Activated T-cell treated with anti-CD3 and anti-CD28 coated beads, Interleukin-2, amount 50 U/mL, for 24 hours (primary cell): ENCODE measurements around the gene NEB.
"Not testable (repeated sequence)": the region's sequence is repeated elsewhere in the genome, so short reads cannot be mapped to it uniquely, and the experiment has no call there.

Experiments
- DNase-seq: peaks from one replicate; pipeline ENCODE4 v3.0.0-alpha.2; 2020
- H3K27ac Mint-ChIP-seq: 2 replicates; pipeline ENCODE4 v1.8.0; 2020; ENCODE audit warnings: mild to moderate bottlenecking, mixed read lengths
- H3K27me3 Mint-ChIP-seq: 2 replicates; pipeline ENCODE4 v1.8.0; 2020; ENCODE audit warnings: mixed read lengths
- H3K36me3 Mint-ChIP-seq: 2 replicates; pipeline ENCODE4 v1.8.0; 2020; ENCODE audit warnings: low read depth, mixed read lengths
- H3K4me1 Mint-ChIP-seq: 2 replicates; pipeline ENCODE4 v1.8.0; 2020; ENCODE audit warnings: low read depth, mixed read lengths
- H3K4me3 Mint-ChIP-seq: 2 replicates; pipeline ENCODE4 v1.8.0; 2020; ENCODE audit warnings: mild to moderate bottlenecking, moderate library complexity, mixed read lengths
- H3K9me3 Mint-ChIP-seq: 2 replicates; pipeline ENCODE4 v1.8.0; 2020; ENCODE audit warnings: mixed read lengths

The NEB gene

DNA sequence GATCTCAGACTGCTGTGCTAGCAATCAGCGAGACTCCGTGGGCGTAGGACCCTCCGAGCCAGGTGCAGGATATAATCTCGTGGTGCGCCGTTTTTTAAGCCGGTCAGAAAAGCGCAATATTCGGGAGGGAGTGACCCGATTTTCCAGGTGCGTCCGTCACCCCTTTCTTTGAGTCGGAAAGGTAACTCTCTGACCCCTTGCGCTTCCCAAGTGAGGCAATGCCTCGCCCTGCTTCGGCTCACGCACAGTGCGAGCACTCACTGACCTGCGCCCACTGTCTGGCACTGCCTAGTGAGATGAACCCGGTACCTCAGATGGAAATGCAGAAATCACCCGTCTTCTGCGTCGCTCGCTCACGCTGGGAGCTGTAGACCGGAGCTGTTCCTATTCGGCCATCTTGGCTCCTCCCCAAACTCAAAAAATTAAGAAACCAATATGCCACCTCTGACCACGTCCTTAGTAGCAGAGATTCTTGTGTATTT lies 29.8 kb downstream of the NEB start:
- H3K27me3 Mint-ChIP-seq, H3K4me1 Mint-ChIP-seq, H3K36me3 Mint-ChIP-seq, DNase-seq, H3K9me3 Mint-ChIP-seq, H3K4me3 Mint-ChIP-seq, H3K27ac Mint-ChIP-seq: not testable (repeated sequence)

DNA sequence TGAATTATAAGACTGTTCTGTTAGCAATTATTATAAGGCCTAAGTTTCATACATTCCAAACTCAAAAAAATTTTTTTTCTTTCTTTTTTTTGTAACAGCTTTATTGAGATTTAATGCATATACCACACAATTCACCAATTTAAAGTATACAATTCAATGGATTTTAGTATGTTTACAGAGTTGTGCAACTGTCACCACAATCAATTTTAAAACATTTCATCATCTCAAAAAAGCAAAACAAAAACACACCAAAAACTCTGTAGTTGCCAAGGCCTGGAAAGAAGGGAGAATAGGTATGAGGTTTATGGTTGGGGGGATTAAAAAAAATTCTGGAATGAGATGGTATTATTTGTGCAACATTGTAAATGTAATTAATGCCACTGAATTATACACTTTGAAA lies 36.1 kb downstream of the NEB start:
- not testable (repeated sequence) for H3K4me1 Mint-ChIP-seq, H3K27me3 Mint-ChIP-seq, H3K4me3 Mint-ChIP-seq, H3K27ac Mint-ChIP-seq, DNase-seq, H3K9me3 Mint-ChIP-seq, H3K36me3 Mint-ChIP-seq

DNA sequence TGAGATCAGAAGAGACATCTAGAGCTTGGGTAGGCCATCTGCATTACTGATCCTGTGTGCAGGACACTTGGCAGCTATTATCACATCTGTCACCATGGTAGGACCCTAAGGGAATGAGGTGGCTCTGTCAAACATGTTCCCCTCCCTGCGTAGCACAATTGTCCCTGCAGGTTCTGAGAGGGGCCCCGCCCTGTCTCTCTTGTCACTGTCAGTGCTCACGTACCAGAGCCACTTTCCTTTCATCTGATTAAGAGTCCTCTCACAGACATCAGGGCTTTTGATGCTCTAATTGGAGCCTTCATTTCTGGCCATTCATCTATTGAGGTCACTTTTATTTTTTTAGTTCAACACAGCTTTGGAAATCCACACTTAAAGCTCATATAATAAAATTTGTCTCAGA lies 38.5 kb downstream of the NEB start:
- no peaks in the 10 kb centered on the region for H3K9me3 Mint-ChIP-seq
- no peak overlapping the region for H3K4me3 Mint-ChIP-seq
- H3K27me3 Mint-ChIP-seq, result no peaks in the 10 kb centered on the region
- DNase-seq, result no peak
- no peaks in the 10 kb centered on the region for H3K4me1 Mint-ChIP-seq
- H3K36me3 Mint-ChIP-seq, result no peaks in the 10 kb centered on the region
- H3K27ac Mint-ChIP-seq, result no peak overlapping the region

DNA sequence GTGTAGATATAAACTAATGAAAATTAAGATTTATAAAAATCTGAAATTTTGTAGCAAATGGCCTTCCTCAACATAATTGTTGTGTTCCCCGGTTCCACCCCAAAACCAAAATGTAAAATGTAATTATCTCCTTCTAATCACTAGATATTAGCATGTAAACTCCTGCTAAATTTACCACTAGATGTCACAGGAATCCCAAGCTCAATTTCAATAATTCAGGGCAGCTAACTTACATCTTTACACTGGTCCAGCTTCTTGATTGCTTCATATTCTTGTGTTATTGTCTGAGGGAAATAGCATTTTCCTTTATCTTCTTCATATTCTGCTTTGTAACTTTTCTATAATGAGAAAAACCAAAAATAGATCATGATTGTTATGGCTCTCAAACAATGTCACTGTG lies 42.6 kb downstream of the NEB start:
- no peak for DNase-seq
- H3K27me3 Mint-ChIP-seq, result no peaks in the 10 kb centered on the region
- H3K36me3 Mint-ChIP-seq, result no peaks in the 10 kb centered on the region
- H3K27ac Mint-ChIP-seq, result no peak overlapping the region
- H3K4me1 Mint-ChIP-seq, result no peaks in the 10 kb centered on the region
- no peaks in the 10 kb centered on the region for H3K9me3 Mint-ChIP-seq
- H3K4me3 Mint-ChIP-seq, result no peak overlapping the region

DNA sequence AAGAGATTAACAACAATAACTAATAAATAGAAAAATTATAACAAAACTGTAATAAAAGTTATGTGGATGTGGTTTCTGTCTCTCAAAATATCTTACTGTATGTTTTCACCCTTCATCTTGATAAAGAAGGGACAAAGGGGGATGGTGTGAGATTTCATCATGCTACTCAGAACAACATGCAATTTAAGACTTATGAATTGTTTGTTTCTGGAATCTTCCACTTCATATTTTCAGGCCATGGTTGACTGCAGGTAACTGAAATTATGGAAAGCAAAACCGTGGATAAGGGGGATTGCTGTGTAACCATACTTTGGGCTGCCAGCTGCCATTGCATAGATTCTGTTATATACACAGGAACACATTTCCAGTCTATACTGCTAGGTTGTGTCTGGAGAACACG lies 45.6 kb downstream of the NEB start:
- no peak for DNase-seq
- H3K27ac Mint-ChIP-seq, result no peak overlapping the region
- H3K9me3 Mint-ChIP-seq, result no peaks in the 10 kb centered on the region
- H3K27me3 Mint-ChIP-seq, result no peaks in the 10 kb centered on the region
- H3K4me3 Mint-ChIP-seq, result no peak overlapping the region
- H3K36me3 Mint-ChIP-seq, result no peaks in the 10 kb centered on the region
- no peaks in the 10 kb centered on the region for H3K4me1 Mint-ChIP-seq

DNA sequence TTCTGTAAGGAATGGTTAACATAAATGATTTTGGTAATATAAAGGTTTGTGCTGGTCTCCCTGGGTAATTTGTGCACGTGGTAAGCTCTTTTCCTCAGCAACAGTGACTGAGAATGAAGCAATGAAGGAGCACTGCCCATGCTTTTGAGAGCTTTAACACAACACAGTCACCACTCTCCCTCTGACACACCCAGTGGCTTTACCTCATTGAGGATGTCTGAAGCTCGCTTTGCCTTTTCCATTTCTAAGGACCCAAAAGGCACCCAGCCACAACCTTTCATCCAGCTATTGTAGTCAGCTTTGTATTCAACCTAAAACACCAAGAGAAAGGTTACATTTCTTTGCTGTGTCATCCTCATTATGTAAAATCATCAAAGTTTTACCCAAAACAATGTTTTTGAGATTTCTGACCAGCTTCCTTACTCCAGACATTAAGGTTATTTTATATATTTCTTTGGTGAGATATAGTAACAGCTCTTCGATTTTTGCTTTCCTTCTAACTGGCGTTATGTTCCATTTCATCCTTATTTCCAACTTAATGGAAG lies 51.7 kb downstream of the NEB start:
- Mint-ChIP-seq H3K27ac (no peak overlapping the region), H3K27me3 (no peaks in the 10 kb centered on the region), H3K4me3 (no peak overlapping the region), H3K36me3 (no peaks in the 10 kb centered on the region), H3K4me1 (no peaks in the 10 kb centered on the region), H3K9me3 (no peaks in the 10 kb centered on the region)
- DNase-seq, result no peak

DNA sequence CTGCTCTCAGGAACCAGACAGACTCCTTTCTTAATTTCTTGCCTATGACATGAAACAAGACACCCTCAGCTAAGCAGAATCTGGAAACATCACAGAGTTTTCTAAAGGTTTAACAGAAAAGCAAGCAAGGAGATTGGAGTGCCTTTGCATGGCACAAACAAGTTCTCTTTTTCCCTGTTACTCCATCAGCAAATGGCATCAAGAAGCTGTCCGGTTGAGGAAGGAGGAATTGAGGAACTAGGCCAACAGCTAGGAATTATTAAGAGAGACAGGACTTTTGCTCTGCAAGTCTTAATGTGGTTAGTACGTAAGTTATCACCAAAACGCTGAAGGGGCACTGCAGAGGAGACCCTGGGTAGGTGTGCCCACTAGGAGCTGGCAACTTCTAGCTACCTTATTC lies 53.2 kb downstream of the NEB start:
- H3K27me3 Mint-ChIP-seq, result no peaks in the 10 kb centered on the region
- H3K9me3 Mint-ChIP-seq, result no peaks in the 10 kb centered on the region
- no peak overlapping the region for H3K27ac Mint-ChIP-seq
- no peaks in the 10 kb centered on the region for H3K36me3 Mint-ChIP-seq
- DNase-seq, result no peak
- H3K4me1 Mint-ChIP-seq, result no peaks in the 10 kb centered on the region
- H3K4me3 Mint-ChIP-seq, result no peak overlapping the region

DNA sequence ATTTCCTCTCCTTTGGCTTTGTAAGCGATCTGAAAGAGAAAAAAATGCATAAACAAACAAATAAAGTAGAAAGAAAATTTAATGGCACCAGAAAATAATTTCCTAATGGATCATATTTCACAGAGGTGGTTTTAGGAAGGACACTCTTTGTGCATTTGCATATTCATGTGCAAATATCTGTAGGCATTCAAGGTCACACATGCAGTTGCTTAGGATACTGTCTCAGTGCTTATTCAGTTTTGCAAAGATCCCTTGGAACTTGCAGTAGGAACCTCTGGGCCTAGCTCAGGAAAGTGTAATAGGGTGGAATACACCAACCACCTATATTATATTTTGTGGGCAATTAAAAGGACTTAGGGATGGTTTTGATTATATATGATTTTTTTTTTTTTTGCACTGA lies 54.3 kb downstream of the NEB start:
- H3K27ac Mint-ChIP-seq, result no peak overlapping the region
- no peaks in the 10 kb centered on the region for H3K27me3 Mint-ChIP-seq
- H3K4me3 Mint-ChIP-seq, result no peak overlapping the region
- no peaks in the 10 kb centered on the region for H3K4me1 Mint-ChIP-seq
- no peaks in the 10 kb centered on the region for H3K36me3 Mint-ChIP-seq
- no peak for DNase-seq
- no peaks in the 10 kb centered on the region for H3K9me3 Mint-ChIP-seq

DNA sequence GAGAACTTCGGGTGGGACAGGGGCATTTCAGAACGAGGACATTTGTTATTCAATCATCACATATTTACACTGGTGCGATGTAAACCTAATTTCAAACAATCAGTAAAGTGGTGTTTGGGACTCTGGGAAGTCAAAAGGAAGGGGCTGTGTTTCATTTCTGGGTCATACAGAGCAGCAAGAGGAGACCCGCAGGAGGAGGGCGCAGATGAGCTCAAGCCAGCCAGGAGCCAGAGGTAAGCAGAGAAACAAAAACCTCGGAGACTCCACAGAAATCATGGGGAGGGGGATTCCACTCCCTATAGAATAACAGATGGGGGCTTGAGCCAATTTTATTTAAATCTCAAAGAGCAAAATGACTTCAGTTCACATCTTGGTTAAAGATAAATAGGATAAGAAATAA lies 55.4 kb downstream of the NEB start:
- DNase-seq, result no peak
- Mint-ChIP-seq H3K4me3 (no peak overlapping the region), H3K36me3 (no peaks in the 10 kb centered on the region), H3K9me3 (no peaks in the 10 kb centered on the region), H3K4me1 (no peaks in the 10 kb centered on the region), H3K27ac (no peak overlapping the region), H3K27me3 (no peaks in the 10 kb centered on the region)

DNA sequence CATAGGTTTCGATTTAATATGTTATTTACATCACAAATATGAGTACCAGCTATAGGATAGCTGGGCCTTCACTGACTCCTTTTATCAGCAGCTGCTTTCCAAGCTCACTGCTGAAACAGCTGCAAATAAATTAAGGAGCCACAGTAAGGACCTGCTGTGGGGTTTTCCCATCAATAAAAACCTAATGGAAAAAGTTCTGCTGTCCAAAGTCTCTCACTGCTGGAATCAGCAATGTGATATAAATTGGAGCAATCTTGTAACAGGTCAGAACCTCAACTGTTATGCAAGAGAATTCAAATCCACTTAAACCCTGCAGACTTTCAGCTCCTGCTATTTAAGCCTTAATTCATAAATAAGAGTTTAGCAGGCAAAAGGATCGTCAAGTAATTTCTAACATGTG lies 61.3 kb downstream of the NEB start:
- Mint-ChIP-seq H3K27me3 (no peaks in the 10 kb centered on the region), H3K27ac (no peak overlapping the region), H3K9me3 (no peaks in the 10 kb centered on the region), H3K4me3 (no peak overlapping the region), H3K36me3 (no peaks in the 10 kb centered on the region), H3K4me1 (peaks cover 13% of the 10 kb centered on the region)
- DNase-seq, result no peak

DNA sequence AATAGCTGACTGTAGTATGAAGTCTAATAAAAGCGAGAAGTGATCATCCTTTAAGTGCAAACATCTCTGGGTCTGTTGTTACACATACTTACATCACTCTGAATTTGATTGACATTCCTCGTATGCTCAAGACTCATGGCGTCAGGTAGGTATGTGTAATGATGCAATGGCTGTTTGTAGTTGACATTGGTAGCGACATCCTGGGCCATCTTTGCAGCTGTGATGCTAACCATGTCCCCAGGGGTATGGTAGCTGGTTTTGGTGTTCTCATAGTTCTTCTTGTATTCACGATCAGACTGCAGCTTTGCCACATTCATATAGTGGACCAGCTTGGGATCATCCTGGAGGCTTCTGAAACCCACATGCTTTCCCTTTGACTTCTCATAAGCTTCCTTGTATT lies 62.0 kb downstream of the NEB start:
- H3K36me3 Mint-ChIP-seq, result no peaks in the 10 kb centered on the region
- no peak overlapping the region for H3K27ac Mint-ChIP-seq
- no peak for DNase-seq
- no peaks in the 10 kb centered on the region for H3K27me3 Mint-ChIP-seq
- H3K9me3 Mint-ChIP-seq, result no peaks in the 10 kb centered on the region
- H3K4me3 Mint-ChIP-seq, result no peak overlapping the region
- peaks cover 13% of the 10 kb centered on the region for H3K4me1 Mint-ChIP-seq

DNA sequence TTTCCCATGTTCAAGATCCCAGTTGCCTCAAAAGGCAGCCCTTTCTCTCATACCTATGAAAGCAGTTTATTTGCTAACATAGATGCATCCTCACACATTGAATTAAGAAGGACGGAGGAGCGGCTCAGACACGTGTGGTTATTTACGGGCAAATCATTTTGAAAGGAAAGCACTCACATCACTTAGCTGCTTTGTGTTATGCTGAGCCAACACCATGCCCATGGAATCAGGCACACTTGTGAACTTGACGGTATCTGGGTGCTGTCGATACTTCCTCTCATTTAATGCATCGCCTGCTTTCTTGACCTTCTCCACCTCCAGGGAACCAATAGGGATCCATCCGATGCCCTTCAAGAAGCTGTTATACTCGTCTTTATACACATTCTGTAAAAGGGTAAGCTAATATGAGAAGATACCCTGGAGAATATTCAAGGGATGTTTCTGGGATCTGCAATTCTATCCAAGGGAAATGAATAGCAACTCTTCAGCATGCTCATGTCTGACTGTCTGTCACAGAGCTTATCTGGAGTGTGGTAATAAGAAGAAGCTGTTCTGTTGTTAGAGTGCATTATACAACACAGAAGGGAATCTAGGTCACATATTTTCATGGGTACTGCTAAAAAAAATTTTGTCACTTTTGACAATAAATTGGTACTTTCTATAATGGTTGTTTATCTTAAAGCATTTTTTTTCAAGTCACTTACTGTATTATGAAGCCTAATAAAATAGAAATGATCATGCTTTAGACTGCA lies 63.3 kb downstream of the NEB start:
- Mint-ChIP-seq H3K4me3 (no peak overlapping the region), H3K27me3 (no peaks in the 10 kb centered on the region), H3K4me1 (peaks cover 13% of the 10 kb centered on the region), H3K36me3 (no peaks in the 10 kb centered on the region), H3K9me3 (no peaks in the 10 kb centered on the region), H3K27ac (no peak overlapping the region)
- DNase-seq, result no peak

DNA sequence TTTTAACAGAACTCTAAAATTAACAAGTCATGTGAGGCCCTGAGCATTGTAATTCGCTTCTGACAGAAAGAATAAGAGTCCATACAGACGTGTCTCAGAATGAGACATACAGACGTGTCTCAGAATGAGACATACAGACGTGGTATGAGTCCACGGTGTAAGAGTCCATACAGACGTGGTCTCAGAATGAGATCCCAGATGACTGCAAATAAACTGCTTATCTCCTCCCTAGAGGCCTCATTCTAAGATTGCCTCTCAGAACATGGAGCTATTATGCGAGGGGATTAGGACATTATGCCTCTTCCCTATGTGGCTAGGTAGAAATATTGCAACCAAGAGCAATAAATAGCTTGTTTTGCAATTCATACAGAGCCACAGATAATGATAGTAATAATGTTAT lies 63.9 kb downstream of the NEB start:
- no peak overlapping the region for H3K4me3 Mint-ChIP-seq

DNA sequence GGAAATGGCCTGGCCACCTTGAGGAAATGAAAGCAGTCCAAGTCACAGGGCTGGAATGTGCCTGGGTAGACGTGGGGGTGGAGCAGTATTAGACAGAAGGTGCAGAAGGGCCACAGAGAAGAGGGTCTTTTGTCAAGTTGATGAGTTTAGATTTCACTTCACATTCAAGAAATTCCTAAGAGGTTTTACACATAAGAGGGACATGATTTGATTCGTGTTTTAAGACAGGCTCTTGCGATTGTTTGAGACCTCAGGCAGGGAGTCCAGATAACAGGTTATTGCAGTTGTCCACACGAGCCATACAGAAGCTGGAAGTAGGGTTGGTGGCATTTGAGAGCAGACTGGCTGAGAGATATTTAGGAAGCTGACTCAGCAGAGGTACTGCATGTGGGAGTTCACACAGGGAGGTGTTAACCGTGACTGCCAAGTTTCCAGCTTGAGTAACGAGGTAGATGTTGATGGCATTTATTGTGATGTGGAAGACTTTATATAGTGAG lies 64.6 kb downstream of the NEB start:
- Mint-ChIP-seq H3K9me3 (no peaks in the 10 kb centered on the region), H3K27ac (no peak overlapping the region), H3K27me3 (no peaks in the 10 kb centered on the region), H3K4me3 (no peak overlapping the region), H3K36me3 (no peaks in the 10 kb centered on the region), H3K4me1 (peaks cover 13% of the 10 kb centered on the region)
- DNase-seq, result no peak

More for the DNA sequence above, 63.9 kb downstream of the NEB start:
- H3K36me3 Mint-ChIP-seq, result no peaks in the 10 kb centered on the region
- no peak overlapping the region for H3K27ac Mint-ChIP-seq
- no peaks in the 10 kb centered on the region for H3K9me3 Mint-ChIP-seq
- DNase-seq, result no peak
- peaks cover 13% of the 10 kb centered on the region for H3K4me1 Mint-ChIP-seq
- H3K27me3 Mint-ChIP-seq, result no peaks in the 10 kb centered on the region

DNA sequence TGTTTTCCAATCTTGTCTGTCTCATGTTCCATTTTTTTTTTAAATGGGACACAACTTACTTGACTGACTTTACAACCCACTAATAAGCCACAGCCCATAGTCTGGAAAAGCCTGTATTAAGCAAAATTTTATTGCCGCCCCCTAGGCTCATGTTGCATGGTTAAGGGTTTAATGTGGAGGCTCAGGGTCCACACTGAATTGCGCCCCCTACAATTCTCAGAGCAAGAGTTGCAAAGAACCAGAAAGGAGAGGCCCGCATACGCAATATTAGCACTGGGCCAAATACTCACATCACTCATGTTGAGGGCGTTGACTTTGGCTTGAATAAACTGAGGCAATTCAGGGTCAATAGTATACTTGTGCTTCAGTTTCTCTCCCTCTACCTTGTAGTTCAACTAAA lies 65.5 kb downstream of the NEB start:
- H3K9me3 Mint-ChIP-seq, result no peaks in the 10 kb centered on the region
- no peaks in the 10 kb centered on the region for H3K36me3 Mint-ChIP-seq
- H3K4me3 Mint-ChIP-seq, result no peak overlapping the region
- peaks cover 13% of the 10 kb centered on the region for H3K4me1 Mint-ChIP-seq
- no peak for DNase-seq
- H3K27ac Mint-ChIP-seq, result no peak overlapping the region
- H3K27me3 Mint-ChIP-seq, result no peaks in the 10 kb centered on the region
